GM10847 (cell line): ENCODE results near the gene PEF1.

Experiments
- POLR2A ChIP-seq: IDR thresholded peaks from 2 replicates; pipeline ENCODE4 v1.6.1; 2011; ENCODE audit not compliant: insufficient read length; ENCODE audit errors: extremely low read depth

The PEF1 gene

DNA sequence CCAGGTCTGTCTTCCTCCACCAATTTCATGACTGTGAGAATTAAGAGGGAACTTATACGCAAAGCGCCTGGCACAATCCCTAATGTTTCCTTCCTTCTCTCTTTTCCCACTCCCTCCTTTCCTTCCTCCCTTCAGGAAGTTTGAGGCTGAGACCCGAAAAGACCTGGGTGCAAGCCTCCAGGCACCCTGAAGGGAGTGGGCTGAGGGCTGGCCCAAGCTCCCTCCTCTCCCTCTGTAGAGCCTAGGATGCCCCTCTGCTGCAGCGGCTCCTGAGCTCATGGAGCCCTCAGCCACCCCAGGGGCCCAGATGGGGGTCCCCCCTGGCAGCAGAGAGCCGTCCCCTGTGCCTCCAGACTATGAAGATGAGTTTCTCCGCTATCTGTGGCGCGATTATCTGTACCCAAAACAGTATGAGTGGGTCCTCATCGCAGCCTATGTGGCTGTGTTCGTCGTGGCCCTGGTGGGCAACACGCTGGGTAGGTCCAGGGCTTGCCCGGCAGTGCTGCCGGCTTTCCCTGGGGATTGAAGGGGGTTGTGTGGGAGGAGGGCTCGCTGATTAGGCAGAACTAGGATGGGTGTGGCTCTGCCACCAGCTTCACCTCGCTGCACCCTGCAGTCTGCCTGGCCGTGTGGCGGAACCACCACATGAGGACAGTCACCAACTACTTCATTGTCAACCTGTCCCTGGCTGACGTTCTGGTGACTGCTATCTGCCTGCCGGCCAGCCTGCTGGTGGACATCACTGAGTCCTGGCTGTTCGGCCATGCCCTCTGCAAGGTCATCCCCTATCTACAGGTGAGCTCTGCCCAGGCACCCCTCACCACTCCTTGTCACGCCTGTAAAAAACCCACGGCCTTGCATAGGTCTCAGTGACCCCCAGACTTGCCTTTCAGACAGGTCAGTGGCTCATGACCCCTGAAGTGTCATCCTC, 25.5 kb downstream of the PEF1 start:
- no peak for TF ChIP-seq POLR2A

GRCh38 chr1:31617916-31618746, 26.5 kb downstream of the PEF1 start:
- TF ChIP-seq POLR2A, result no peak

GRCh38 chr1:31617218-31617915, 27.3 kb downstream of the PEF1 start, which contains the start of gene HCRTR1:
TSS of gene HCRTR1 (plus strand) at chr1:31617689. CDS start at chr1:31619193, 1,504 bp downstream.
- no peak for TF ChIP-seq POLR2A

- no peak for TF ChIP-seq POLR2A
Observed at GRCh38 chr1:31615939-31616338, 28.7 kb downstream of the PEF1 start.

DNA sequence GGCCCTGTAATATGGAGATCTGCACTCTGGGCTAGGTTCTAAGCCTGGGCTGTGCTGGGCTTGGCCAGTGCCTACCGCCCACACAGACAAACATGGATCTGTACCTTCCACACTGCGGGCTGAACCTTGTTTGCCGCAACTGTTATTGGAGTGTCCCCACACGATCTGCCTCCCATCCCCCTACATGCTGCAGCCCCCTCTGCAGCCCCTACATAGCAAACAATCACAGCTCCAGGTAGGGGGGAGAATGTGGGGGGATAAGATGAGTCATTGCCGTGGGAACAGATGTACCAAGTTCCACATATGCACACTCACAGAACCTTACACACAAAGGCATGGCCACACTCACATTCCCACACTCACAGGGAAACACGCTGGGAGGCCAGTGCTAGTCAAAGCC, 29.3 kb downstream of the PEF1 start:
- no peak for TF ChIP-seq POLR2A

DNA sequence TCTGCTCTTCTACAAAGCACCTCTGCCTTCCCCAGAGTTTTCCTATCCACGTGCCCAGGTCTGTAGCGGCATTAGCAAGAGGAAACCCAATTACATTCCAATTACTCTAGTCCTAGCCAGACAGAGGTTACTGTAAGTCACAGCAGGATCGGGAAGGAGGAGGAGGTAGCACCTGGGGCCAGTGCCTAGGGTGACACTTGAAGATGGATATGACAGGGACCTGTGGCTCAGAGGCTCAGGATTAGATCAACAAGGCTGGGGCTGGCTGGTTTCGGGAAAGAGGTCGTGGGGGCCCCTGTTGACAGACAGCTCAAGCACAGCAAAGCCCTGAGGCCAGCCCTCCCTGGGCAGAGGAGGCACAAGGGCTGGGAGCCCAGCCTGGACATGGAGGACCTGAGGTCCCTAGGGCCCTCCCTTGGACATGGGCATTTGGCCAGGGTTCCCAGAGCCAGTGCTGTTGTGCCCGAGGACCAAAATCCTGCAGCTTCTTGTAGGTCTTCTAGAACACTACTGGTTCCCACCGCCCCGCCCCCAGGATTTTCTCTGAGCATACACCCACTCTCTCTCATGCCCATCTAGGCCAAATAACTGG, 30.2 kb downstream of the PEF1 start:
- no peak for TF ChIP-seq POLR2A

DNA sequence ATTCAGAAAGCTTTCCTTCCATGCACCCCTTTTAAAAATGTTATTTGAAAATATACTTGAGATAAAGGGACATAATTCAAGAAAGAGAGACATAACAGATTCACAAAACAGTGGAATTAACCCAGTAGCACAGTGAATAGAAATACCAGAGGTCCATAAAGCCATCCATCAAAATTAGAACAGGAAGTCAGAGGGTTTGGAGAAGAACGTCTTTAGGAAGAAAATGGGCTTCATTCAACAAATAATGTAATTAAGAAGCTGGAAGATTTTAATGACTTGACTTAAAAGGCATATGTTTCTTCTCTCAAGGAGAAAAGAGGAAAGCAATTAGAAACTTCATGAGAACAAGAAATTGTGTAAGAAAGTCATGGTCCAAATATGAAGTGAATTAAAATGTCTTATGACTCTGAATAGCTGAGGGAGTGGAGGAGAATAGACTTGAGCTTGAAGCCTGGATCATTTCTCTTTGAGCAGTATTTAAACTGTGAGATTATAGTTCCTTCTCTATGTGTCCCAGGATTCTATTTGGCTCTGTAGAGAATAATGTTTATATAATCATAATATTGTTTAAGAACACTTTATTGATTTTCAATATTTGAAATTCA, 35.1 kb downstream of the PEF1 start:
- no peak for TF ChIP-seq POLR2A

- no peak for TF ChIP-seq POLR2A
Observed at GRCh38 chr1:31607360-31607759, 37.3 kb downstream of the PEF1 start.

DNA sequence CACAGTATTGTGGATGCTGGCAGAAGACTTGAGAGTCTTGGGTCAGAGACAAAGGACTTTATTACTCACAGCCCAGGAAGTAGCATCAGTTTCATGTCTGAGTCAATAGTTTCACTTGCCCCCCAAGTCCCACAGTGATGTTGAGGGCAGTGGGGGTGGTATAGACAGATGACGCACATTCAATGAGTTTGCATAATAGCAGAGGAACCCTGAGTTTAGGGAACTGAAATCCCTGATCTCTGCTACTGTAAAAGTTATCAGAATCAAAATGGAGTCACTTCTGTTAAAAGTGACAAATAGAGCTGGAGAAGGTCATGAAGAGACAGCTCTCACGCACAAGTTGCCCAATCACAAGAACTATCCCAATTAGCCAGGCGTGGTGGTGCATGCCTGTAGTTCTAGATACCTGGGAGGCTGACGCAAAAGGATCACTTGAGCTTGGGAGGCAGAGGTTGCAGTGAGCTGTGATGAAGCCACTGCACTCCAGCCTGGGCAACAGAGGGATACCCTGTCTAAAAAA, 38.7 kb downstream of the PEF1 start:
- no peak for TF ChIP-seq POLR2A

GRCh38 chr1:31602081-31602480, 42.6 kb downstream of the PEF1 start:
- no peak for TF ChIP-seq POLR2A

- TF ChIP-seq POLR2A, result no peak
Observed at GRCh38 chr1:31600641-31601040, 44.0 kb downstream of the PEF1 start.

DNA sequence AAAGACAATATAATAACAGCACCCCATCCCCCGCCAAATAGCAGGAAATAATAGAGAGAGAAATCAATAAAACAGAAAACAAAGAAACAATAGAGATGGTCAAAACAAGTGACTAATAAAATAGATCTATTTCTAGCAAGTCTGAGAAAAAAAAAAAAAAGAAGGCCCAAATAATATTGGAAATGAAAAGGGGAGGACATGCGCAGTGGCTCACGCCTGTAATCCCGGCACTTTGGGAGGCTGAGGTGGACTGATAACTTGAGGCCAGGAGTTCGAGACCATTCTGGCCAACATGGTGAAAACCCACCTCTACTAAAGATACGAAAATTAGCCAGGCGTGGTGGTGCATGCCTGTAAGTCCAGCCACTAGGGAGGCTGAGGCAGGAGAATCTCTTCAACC, 45.7 kb downstream of the PEF1 start:
- TF ChIP-seq POLR2A, result no peak

GRCh38 chr1:31596737-31597097, 48.0 kb downstream of the PEF1 start:
- no peak for TF ChIP-seq POLR2A
